ENCODE measurements around the gene STK26. TPM values are rescaled to one million over a fixed set of nuclear protein-coding genes. Genes with fewer than 3 reads are reported as not detected.
"Not testable (repeated sequence)": the region's sequence is repeated elsewhere in the genome, so short reads cannot be mapped to it uniquely, and the experiment has no call there.

The STK26 gene
- total RNA-seq, 4 donors from 2014 or later, result 7.1 to 34.9 (median 11.5) TPM

DNA sequence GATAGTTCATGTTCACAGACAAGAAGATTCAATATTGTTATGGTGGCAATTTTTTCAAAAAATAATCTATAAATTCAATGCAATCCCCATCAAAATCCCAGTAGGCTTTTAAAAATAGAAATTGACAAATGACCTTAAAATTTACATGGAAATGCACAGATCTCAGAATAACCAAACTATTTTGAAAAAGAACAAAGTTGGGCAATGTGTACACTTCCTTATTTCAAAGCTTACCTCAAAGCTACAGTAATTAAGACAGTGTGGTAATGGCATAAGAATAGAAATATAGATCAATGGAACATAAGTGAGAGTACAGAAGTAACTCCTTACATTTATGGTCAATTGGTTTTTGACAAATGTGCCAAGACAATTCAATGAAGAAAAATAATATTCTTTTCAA, 65.8 kb downstream of the STK26 start:
- no peak for ATAC-seq (ENCODE audit: low FRiP score)
- no peak for DNase-seq (ENCODE audit: low spot score)
- TF ChIP-seq, protein P1, sequence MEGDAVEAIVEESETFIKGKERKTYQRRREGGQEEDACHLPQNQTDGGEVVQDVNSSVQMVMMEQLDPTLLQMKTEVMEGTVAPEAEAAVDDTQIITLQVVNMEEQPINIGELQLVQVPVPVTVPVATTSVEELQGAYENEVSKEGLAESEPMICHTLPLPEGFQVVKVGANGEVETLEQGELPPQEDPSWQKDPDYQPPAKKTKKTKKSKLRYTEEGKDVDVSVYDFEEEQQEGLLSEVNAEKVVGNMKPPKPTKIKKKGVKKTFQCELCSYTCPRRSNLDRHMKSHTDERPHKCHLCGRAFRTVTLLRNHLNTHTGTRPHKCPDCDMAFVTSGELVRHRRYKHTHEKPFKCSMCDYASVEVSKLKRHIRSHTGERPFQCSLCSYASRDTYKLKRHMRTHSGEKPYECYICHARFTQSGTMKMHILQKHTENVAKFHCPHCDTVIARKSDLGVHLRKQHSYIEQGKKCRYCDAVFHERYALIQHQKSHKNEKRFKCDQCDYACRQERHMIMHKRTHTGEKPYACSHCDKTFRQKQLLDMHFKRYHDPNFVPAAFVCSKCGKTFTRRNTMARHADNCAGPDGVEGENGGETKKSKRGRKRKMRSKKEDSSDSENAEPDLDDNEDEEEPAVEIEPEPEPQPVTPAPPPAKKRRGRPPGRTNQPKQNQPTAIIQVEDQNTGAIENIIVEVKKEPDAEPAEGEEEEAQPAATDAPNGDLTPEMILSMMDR (IDR thresholded peaks at IDR 0.05), result no peak

DNA sequence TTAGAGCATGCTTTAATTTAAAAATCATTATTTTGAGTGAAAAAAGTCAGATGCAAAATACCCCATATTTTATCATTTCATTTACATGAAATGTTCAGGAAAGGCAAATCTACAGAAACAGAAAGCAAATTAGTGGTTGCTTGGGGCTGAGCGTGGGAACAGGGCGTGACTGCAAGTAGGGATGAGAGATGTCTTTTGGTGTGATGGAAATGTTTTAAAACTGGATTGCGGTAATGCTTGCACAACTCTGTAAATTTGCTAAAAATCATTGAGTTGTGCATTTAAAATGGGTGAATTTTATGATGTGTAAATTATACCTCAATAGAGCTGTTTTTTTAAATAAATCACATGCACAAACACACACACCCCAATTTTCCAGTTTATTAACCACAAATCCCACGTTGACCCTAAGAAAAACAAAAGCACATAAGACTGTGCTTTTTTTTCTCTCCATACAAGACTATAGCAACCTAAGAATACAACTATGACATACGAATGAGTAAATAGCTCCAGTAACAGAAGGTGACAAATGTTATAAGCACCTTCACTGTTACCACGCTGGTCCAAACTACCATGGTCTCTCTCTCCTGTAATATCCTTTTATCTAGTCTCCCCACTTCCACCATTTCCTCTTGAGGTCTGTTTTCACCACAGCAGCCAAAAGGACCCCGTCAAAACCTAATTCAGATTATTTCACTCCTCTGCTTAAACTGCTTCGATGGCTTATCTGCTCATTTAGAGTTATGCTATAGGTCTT, 67.5 kb downstream of the STK26 start:
- no peak for ATAC-seq (ENCODE audit: low FRiP score)
- no peak for DNase-seq (ENCODE audit: low spot score)
- TF ChIP-seq, protein P1 (IDR thresholded peaks at IDR 0.05), result no peak

DNA sequence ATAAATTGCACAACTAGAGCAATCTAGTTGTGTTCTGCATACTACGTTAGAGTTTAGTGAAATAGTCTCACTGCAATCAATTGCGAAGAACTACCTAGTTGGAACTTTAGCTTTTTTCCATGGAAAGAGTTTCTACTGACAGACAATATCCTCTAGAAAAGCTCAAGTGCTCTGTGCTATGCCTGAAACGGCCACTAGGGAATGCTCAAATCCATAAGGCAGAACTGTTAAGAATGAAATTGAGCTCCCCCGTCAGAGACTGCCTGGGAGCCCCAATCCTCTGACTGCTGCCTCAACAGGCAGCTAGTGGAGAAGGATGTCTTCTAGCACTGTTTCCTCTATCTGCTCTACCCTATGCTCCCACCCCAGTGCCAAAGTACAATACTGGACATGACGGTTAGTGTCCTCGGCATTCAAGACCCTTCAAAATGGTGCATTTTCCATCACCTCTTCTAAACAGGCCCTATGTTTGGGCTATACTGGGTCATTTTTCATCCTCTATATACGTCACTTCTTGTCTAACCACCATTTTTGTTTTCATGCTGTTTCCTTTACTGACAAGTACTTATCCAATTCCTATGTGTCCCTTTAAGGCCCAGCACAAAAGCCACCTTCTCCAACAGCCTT, 69.5 kb downstream of the STK26 start:
- ATAC-seq (ENCODE audit: low FRiP score), result no peak
- peak; percentile 35 for DNase-seq (ENCODE audit: low spot score)
- TF ChIP-seq, protein P1 (IDR thresholded peaks at IDR 0.05), result no peak

DNA sequence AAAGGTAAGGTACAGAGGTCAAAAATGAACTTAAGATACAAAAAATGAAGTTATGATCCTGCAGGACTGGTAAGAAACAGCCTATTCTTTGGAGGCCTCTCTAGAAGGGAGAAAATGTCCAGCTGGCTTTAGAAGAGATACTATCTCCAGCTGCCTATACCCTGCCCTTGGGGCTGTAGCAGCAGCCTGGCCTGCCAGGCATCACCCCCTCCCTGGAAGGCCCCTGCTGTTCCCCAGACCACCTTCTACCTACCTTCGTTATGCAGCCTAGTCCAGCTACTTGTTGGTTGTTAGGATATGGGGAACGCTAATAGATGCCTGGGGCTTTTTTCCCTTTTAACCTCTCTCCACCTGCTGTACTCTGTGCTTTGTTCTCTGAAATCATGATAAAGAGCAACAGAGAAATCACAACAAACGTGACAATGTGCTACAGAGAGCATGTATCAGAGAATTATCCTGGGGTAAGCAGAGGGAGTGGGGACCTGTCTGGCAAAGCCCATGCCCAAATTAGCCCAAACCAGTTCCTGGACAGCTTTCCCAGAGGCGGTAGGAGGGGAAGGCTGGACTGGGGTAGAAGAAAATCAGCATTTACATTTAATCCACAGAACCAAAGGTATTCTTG, 70.2 kb downstream of the STK26 start:
- DNase-seq (ENCODE audit: low spot score), result no peak
- ATAC-seq (ENCODE audit: low FRiP score), result no peak
- TF ChIP-seq, protein P1 (IDR thresholded peaks at IDR 0.05), result no peak

DNA sequence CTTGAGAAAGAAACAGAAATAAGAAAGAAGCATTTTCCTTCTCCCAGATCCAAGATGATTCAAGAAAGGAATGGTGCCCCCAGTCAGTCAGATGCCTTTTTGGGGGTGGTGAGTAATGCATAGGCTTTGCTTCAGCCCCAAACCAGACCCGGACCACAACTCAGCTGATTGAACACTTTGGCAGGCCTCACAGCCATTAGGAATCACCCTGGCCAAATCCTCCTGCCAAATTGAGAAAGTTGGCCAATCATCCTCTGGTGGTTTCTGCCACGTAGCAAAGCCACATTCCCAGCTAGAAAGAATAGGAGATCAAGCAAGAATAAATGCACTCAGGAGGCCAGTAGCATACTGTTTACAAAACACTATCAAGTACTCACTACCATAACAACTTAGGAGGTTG, 71.1 kb downstream of the STK26 start:
- no peak for DNase-seq (ENCODE audit: low spot score)
- no peak for ATAC-seq (ENCODE audit: low FRiP score)
- TF ChIP-seq, protein P1 (IDR thresholded peaks at IDR 0.05), result no peak

DNA sequence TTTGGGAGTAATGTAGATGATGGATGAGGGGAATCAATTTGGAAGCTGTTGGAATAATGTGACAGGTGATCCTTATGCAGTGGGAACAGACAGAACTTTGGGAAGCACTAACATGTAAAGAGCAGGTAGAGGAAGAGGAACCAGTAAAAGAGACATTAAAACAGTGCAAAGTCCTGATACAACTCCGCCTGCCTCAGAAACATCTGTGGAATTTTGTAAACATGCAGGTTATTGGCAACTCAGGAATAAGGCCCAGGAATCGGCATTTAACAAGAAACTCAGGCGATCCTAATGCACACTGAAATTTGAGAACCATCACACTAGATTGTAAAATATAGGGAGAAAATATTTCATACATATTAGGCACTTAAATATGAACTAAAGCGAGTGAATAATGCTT, 75.6 kb downstream of the STK26 start:
- not testable (repeated sequence) for DNase-seq (ENCODE audit: low spot score); ATAC-seq (ENCODE audit: low FRiP score)

DNA sequence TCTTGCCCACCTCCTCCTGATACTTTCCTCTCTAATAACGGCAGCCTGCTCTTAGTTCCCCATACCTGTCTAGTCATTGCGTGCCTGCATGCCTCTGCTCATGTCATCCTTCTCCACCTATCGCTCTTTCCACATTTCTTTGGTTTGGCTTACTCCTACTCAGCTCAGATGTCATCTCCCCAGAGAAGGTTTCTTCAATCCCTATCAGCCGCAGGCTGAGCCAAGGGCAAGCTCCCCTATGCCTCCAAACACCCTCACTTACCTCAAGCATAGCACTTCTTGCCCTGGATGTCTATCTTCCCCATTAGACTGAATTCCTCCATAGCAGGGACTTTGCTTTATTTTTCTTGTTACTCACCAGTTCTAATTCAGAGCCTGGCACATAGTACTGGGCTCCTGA, 78.1 kb downstream of the STK26 start:
- DNase-seq (ENCODE audit: low spot score), result no peak
- TF ChIP-seq, protein P1 (IDR thresholded peaks at IDR 0.05), result no peak
- ATAC-seq (ENCODE audit: low FRiP score), result no peak
